Common myeloid progenitor, CD34-positive (primary cell): ENCODE measurements around the gene PNPT1.
"Not testable (repeated sequence)": the region's sequence is repeated elsewhere in the genome, so short reads cannot be mapped to it uniquely, and the experiment has no call there.

Experiments
- CTCF ChIA-PET: fragments of 350-600 bp; sonication (Branson Sonifier 250); formaldehyde crosslinking; loops from one replicate; lab custom pipeline; 2021; ENCODE audit warnings: antibody characterized with exemption; lab: Charles Lee
- POLR2A ChIA-PET: fragments of 350-600 bp; sonication (Branson Sonifier 250); formaldehyde crosslinking; loops from one replicate; lab custom pipeline; 2021; ENCODE audit warnings: antibody characterized with exemption; lab: Charles Lee
- DNase-seq, 3 donors: peaks; one replicate each; pipeline versions ENCODE4 v3.0.0 to v3.0.0-alpha.2; 2013
- H3K27ac ChIP-seq, 2 experiments: 1 replicate in 1 of 2; 2 replicates in 1 of 2; pipeline ENCODE4 v1.7.0; 2013; ENCODE audit warnings: inconsistent platforms in 2 of 2, low read length in 2 of 2, mild to moderate bottlenecking in 2 of 2, low read depth in 1 of 2, moderate library complexity in 1 of 2; ENCODE audit not compliant: severe bottlenecking in 2 of 2, insufficient read depth in 1 of 2, poor library complexity in 1 of 2
- H3K27me3 ChIP-seq, 5 experiments: replicated peaks in 2 of 5; 1 replicate in 3 of 5; 2 replicates in 2 of 5; pipeline versions ENCODE4 v1.6.1 to v1.7.0; 2013; ENCODE audit warnings: low read length in 4 of 5, mild to moderate bottlenecking in 2 of 5, moderate library complexity in 2 of 5, inconsistent platforms in 1 of 5; ENCODE audit not compliant: insufficient read depth in 5 of 5, control insufficient read depth in 4 of 5
- H3K36me3 ChIP-seq, 4 experiments: 1 replicate in 2 of 4; 2 replicates in 2 of 4; pipeline versions ENCODE4 v1.6.1 to v1.7.0; 2013; ENCODE audit warnings: low read length in 3 of 4, control low read depth in 1 of 4, mild to moderate bottlenecking in 1 of 4; ENCODE audit not compliant: control insufficient read depth in 4 of 4, insufficient read depth in 4 of 4
- H3K4me1 ChIP-seq, 4 experiments: 1 replicate in 3 of 4; 2 replicates in 1 of 4; pipeline versions ENCODE4 v1.6.1 to v1.7.1; 2013; ENCODE audit warnings: low read length in 3 of 4, mild to moderate bottlenecking in 3 of 4, control low read depth in 1 of 4, inconsistent platforms in 1 of 4, moderate library complexity in 1 of 4; ENCODE audit not compliant: control insufficient read depth in 4 of 4, insufficient read depth in 4 of 4; ENCODE audit errors: control extremely low read depth in 1 of 4
- H3K4me3 ChIP-seq, 7 experiments: 1 replicate in 4 of 7; 2 replicates in 3 of 7; pipeline versions ENCODE4 v1.5.1 to v1.7.0; 2013; ENCODE audit warnings: mild to moderate bottlenecking in 7 of 7, low read length in 6 of 7, moderate library complexity in 6 of 7, inconsistent platforms in 2 of 7, low read depth in 2 of 7, control low read depth in 1 of 7; ENCODE audit not compliant: insufficient read depth in 4 of 7, control insufficient read depth in 1 of 7; ENCODE audit errors: extremely low read depth in 1 of 7
- H3K9me3 ChIP-seq, 5 experiments: 1 replicate in 4 of 5; 2 replicates in 1 of 5; pipeline versions ENCODE4 v1.6.1 to v1.7.1; 2013; ENCODE audit warnings: low read length in 4 of 5, mild to moderate bottlenecking in 2 of 5, inconsistent platforms in 1 of 5, low read depth in 1 of 5, moderate library complexity in 1 of 5; ENCODE audit not compliant: control insufficient read depth in 4 of 5, insufficient read depth in 2 of 5; ENCODE audit errors: control extremely low read depth in 1 of 5
- WGBS: methylation state at CpG from one replicate; pipeline ENCODE4 v1.1.5; 2013; ENCODE audit not compliant: insufficient coverage; 5-methylcytosine and 5-hydroxymethylcytosine counted together

The PNPT1 gene

GRCh38 chr2:55604027-55604565 is 89.5 kb downstream of the PNPT1 start:
- Histone ChIP-seq H3K27ac (peak overlapping the region in 1 of 2 experiments; percentile 15), H3K27me3 (no peaks in the 10 kb centered on the region), H3K4me3 (no peak overlapping the region), H3K36me3 (peaks cover 12 to 28% (median 21%) of the 10 kb centered on the region in 4 experiments), H3K4me1 (no peaks in the 10 kb centered on the region), H3K9me3 (no peaks in the 10 kb centered on the region)
- ChIA-PET CTCF (no interaction called here), POLR2A (interaction anchor here (0.7 kb wide), 1 partner anchor 11 kb away, joined by 3 read pairs; no protein-coding TSS in a partner anchor)
- DNase-seq, result no peak
- no CpG with 5 or more reads among the region's 1 CpG for WGBS

DNA sequence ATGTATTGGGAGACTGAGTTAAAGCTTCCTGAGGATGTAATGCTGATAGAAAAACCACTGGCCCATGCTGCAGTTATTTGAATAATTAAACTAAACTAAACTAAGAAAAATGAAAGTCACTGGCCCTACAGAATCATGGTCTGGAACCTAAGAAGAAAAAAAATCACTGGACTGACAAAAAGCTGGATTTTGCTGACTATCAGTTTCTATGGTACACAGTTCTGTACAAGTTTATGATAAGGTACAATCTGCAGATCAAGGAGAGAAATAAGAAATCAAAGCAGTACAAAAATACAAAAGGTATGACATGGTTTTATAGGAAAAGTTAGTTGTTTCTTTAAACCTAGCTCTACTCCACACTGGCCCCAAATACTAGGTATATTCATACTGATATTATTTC is 91.8 kb downstream of the PNPT1 start:
- H3K4me1 ChIP-seq, result no peaks in the 10 kb centered on the region
- H3K9me3 ChIP-seq, result no peaks in the 10 kb centered on the region
- ChIA-PET CTCF (interaction anchor here (0.9 kb wide), 1 partner anchor 20 kb away, joined by 4 read pairs; no protein-coding TSS in a partner anchor), POLR2A (no interaction called here)
- no peak overlapping the region for H3K27ac ChIP-seq
- no peak overlapping the region for H3K4me3 ChIP-seq
- DNase-seq, result no peak
- H3K27me3 ChIP-seq, result no peaks in the 10 kb centered on the region
- H3K36me3 ChIP-seq, result peaks cover 13 to 42% (median 22%) of the 10 kb centered on the region in 4 experiments

GRCh38 chr2:55598056-55598795 is 95.4 kb downstream of the PNPT1 start:
- H3K4me3 ChIP-seq, result no peak overlapping the region
- WGBS, result 100% methylated on average over 1 of the region's 11 CpGs
- DNase-seq, result no peak
- POLR2A ChIA-PET, result no interaction called here
- CTCF ChIA-PET, result no interaction called here
- H3K9me3 ChIP-seq, result no peaks in the 10 kb centered on the region
- no peaks in the 10 kb centered on the region for H3K4me1 ChIP-seq
- no peaks in the 10 kb centered on the region for H3K27me3 ChIP-seq
- peaks cover 13 to 50% (median 26%) of the 10 kb centered on the region in 4 experiments for H3K36me3 ChIP-seq
- H3K27ac ChIP-seq, result no peak overlapping the region

GRCh38 chr2:55596795-55597194 is 96.8 kb downstream of the PNPT1 start:
- DNase-seq, H3K9me3 ChIP-seq, H3K4me1 ChIP-seq, H3K27ac ChIP-seq, H3K4me3 ChIP-seq, CTCF ChIA-PET, H3K27me3 ChIP-seq, POLR2A ChIA-PET: not testable (repeated sequence)
- H3K36me3 ChIP-seq, result peaks cover 7 to 37% (median 16%) of the 10 kb centered on the region in 4 experiments
- WGBS, result 100% methylated on average over 3 of the region's 6 CpGs

DNA sequence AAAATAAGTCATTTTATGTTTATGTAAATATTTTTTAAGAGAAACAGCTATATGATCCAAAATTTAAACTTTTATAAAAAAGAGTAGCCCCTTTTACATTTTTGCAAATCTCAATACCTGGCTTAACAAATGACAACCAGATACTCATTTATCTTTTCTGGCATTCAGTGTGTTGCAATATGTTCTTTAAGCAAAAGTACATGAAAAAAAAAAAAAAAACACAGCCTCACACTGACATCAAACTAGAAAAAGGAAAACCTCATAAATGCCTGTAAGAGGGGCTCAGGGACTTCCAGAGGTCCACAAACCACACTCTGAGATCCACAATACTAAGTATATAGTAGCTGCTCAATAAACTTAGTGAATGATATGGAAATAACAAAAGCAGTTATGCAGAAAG is 98.1 kb downstream of the PNPT1 start:
- Histone ChIP-seq H3K9me3 (no peaks in the 10 kb centered on the region), H3K36me3 (peaks cover 7 to 36% (median 14%) of the 10 kb centered on the region in 4 experiments), H3K4me1 (no peaks in the 10 kb centered on the region), H3K27ac (no peak overlapping the region), H3K27me3 (no peaks in the 10 kb centered on the region), H3K4me3 (no peak overlapping the region)
- ChIA-PET POLR2A (no interaction called here), CTCF (no interaction called here)
- DNase-seq, result no peak

DNA sequence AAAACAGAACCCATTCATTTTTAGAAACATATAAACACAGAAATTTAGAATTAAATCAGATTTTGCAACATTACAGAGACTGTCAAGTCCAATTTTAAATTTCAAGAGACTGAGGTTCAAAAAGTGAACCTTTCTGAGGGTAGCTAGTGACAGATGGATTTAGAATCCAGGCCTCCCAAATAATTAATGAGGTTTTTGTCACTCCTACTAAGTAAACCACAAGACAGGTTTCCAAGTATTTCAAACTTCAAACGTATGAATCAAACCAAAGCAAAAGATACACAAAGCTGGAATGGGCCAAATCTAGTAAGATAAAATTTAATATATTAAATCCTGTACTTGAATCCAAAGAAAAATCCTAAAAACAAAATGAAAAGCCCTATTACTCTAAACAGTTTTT is 101.5 kb downstream of the PNPT1 start:
- Histone ChIP-seq H3K4me3 (no peak overlapping the region), H3K27me3 (no peaks in the 10 kb centered on the region), H3K36me3 (peaks cover 8 to 24% (median 10%) of the 10 kb centered on the region in 4 experiments), H3K4me1 (no peaks in the 10 kb centered on the region), H3K9me3 (no peaks in the 10 kb centered on the region), H3K27ac (peak overlapping the region in 1 of 2 experiments; percentile 43)
- WGBS, result no CpG with 5 or more reads among the region's 1 CpG
- ChIA-PET POLR2A (no interaction called here), CTCF (interaction anchor here (1.1 kb wide), 1 partner anchor 22 kb away, joined by 3 read pairs; no protein-coding TSS in a partner anchor)
- DNase-seq, result no peak

DNA sequence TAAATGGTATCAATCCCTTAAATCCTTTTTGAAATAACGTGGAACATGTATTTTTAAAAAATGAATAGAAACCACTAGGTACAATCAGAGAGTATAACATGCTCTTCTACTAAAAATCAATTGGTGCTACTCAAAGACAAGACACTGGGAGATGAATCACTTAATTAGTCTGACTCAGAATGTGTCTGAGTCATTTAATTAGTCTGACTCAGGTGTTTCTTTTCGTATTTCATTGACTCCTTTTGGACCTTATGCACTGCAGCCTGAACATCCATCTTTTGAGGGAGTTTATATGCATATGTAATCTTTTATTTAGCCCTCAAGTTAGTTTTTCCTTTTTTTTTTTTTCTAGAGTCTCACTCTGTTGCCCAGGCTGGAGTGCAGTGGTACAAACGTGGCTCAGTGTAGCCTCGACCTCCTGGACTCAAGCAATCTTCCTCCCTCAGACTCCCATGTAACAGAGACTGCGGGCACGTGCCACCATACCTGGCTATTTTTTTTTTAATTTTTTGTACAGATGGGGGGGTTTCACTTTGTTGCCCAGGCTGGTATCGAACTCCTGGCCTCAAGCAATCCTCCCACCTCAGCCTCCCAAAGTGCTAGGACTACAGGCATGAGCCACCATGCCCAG is 102.7 kb downstream of the PNPT1 start:
- 100% methylated on average over 2 of the region's 7 CpGs for WGBS

More for the DNA sequence above, 102.7 kb downstream of the PNPT1 start:
- Histone ChIP-seq H3K27ac (no peak overlapping the region), H3K36me3 (peaks cover 11 to 21% (median 13%) of the 10 kb centered on the region in 4 experiments), H3K4me1 (no peaks in the 10 kb centered on the region), H3K4me3 (no peak overlapping the region), H3K27me3 (no peaks in the 10 kb centered on the region), H3K9me3 (no peaks in the 10 kb centered on the region)
- ChIA-PET CTCF (no interaction called here), POLR2A (no interaction called here)
- DNase-seq, result no peak
